ENCODE measurements around the gene PLEKHM3. TPM values are rescaled to one million over a fixed set of nuclear protein-coding genes. Genes with fewer than 3 reads are reported as not detected.
"Not testable (repeated sequence)": the region's sequence is repeated elsewhere in the genome, so short reads cannot be mapped to it uniquely, and the experiment has no call there.

PLEKHM3 gene
- total RNA-seq, 2 donors from 2014 or later = 5.2 to 15.8 TPM

- Mint-ChIP-seq H3K9me3 (no peaks in the 10 kb centered on the region), H3K27ac (no peak overlapping the region), H3K36me3 (peaks cover 0 to 12% of the 10 kb centered on the region in 2 donors)
- DNase-seq (ENCODE audit: low spot score in 2 of 2) = no peak
- no peak for ATAC-seq
These were observed 98.4 kb downstream of the PLEKHM3 start for GRCh38 chr2:207926989-207927300.

DNA sequence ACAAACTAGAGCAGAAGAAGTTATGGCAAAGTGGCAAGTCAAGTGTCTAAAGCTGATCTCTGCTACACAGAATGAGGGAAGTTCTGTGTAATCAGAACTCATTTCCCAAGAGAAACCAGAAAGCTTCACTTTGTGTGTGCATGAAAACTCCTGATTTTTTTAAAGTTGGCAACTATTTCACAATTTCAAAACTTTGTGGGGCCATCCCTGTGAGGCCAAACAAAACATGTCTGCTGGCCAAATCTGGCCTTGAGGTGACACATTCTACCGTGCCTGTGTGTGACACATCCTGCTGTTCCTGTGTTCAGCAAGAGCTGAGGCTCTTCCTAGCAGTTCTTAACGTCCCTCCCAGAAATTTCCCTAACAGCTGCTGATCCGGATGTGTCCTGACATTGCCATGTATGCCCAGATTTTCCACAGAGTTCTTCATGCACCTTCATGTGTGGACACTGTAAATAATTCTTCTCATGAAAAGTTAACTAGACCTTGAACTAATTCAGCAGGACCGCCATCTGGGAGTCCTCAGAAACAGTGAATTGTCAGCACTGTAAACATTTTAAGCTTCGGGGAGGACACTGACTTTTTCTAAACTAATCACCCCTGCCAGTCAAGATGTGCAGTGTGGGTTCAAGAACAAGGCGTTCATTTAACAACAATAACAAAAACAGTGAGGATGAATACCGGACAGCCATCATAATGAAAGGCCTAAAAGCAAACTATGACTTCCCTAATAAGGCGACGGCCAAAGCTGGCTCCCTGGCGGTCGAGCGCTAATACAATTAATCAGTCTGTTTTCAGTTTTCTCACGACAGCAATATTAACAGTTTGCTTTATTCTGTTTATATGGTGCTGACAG is 99.0 kb downstream of the PLEKHM3 start:
- H3K9me3 Mint-ChIP-seq = no peaks in the 10 kb centered on the region
- peaks cover 0 to 12% of the 10 kb centered on the region in 2 donors for H3K36me3 Mint-ChIP-seq
- H3K27ac Mint-ChIP-seq = peak overlapping the region in 1 of 2 donors; percentile 74

GRCh38 chr2:207925601-207926000 is 99.7 kb downstream of the PLEKHM3 start:
- ATAC-seq (no peak), DNase-seq (ENCODE audit: low spot score in 2 of 2) (no peak)
- peak overlapping the region in 1 of 2 donors; percentile 74 for H3K27ac Mint-ChIP-seq
- H3K9me3 Mint-ChIP-seq = no peaks in the 10 kb centered on the region
- H3K36me3 Mint-ChIP-seq = peaks cover 0 to 7% of the 10 kb centered on the region in 2 donors

More for the DNA sequence above, 99.0 kb downstream of the PLEKHM3 start:
- ATAC-seq (peak in 1 of 2 donors; percentile 55), DNase-seq (ENCODE audit: low spot score in 2 of 2) (no peak)

GRCh38 chr2:207921606-207922005 is 103.7 kb downstream of the PLEKHM3 start:
- DNase-seq (ENCODE audit: low spot score in 2 of 2) (no peak), ATAC-seq (no peak)
- peaks cover 0 to 7% of the 10 kb centered on the region in 2 donors for H3K36me3 Mint-ChIP-seq
- no peaks in the 10 kb centered on the region for H3K9me3 Mint-ChIP-seq
- no peak overlapping the region for H3K27ac Mint-ChIP-seq

- Mint-ChIP-seq H3K9me3 (no peaks in the 10 kb centered on the region), H3K27ac (no peak overlapping the region), H3K36me3 (peaks cover 0 to 4% of the 10 kb centered on the region in 2 donors)
- DNase-seq (ENCODE audit: low spot score in 2 of 2) (no peak), ATAC-seq (no peak)
These were observed 104.6 kb downstream of the PLEKHM3 start for GRCh38 chr2:207920721-207921120.

- no peak for ATAC-seq
- no peaks in the 10 kb centered on the region for H3K36me3 Mint-ChIP-seq
- no peaks in the 10 kb centered on the region for H3K9me3 Mint-ChIP-seq
- DNase-seq (ENCODE audit: low spot score in 2 of 2) = no peak
- no peak overlapping the region for H3K27ac Mint-ChIP-seq
These were observed 105.0 kb downstream of the PLEKHM3 start for GRCh38 chr2:207920321-207920720.

GRCh38 chr2:207919164-207919919 is 106.0 kb downstream of the PLEKHM3 start:
- H3K36me3 Mint-ChIP-seq = no peaks in the 10 kb centered on the region
- no peaks in the 10 kb centered on the region for H3K9me3 Mint-ChIP-seq
- no peak overlapping the region for H3K27ac Mint-ChIP-seq
- ATAC-seq (no peak), DNase-seq (ENCODE audit: low spot score in 2 of 2) (no peak)

- ATAC-seq = no peak
- Mint-ChIP-seq H3K27ac (no peak overlapping the region), H3K9me3 (no peaks in the 10 kb centered on the region), H3K36me3 (peaks cover 0 to 7% of the 10 kb centered on the region in 2 donors)
- DNase-seq (ENCODE audit: low spot score in 2 of 2) = no peak
These were observed 110.6 kb downstream of the PLEKHM3 start for GRCh38 chr2:207914716-207915115.

DNA sequence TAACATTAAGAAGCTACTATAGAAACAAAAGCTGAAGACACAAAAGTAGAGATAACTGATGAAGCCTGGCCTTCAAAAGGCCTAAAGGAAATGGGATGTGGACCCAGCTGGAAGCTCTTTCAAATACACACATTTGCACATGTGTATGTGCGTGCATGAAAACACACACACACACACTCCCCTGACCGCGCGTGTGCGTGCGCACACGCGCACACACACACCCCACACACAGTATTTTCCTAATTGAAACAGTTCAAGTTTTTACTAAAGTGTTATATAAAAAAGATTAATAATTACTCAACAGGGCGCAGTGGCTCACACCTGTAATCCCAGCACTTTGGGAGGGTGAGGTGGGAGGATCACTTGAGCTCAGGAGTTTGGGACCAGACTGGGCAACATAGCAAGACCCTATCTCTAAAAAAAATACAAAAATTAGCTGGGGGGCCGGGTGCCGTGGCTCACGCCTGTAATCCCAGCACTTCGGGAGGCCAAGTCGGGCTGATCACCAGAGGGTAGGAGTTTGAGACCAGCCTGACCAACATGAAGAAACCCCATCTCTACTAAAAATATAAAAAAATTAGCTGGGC is 111.5 kb downstream of the PLEKHM3 start:
- Mint-ChIP-seq H3K9me3 (no peaks in the 10 kb centered on the region), H3K27ac (no peak overlapping the region), H3K36me3 (peaks cover 0 to 7% of the 10 kb centered on the region in 2 donors)
- DNase-seq (ENCODE audit: low spot score in 2 of 2) = no peak
- no peak for ATAC-seq

DNA sequence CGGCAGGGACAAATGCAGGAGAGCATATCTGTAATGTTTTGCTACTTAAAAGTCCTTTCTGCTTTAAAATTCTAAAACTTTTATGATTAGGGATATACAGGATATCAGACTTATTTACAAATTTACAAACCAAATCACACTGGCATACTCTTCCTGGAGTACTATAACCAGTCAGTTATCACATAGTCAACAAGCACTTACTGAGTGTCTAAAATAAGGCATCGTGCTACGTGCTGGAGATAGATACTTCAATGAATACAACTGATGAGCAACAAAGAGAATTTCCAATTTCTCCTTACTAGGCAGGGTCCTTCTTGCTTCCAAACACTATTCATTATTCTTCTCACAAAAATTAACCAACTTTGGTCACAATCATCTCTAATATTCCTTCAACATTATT is 113.5 kb downstream of the PLEKHM3 start:
- DNase-seq (ENCODE audit: low spot score in 2 of 2) = no peak
- Mint-ChIP-seq H3K27ac (no peak overlapping the region), H3K9me3 (no peaks in the 10 kb centered on the region), H3K36me3 (peaks cover 0 to 7% of the 10 kb centered on the region in 2 donors)
- ATAC-seq = no peak

DNA sequence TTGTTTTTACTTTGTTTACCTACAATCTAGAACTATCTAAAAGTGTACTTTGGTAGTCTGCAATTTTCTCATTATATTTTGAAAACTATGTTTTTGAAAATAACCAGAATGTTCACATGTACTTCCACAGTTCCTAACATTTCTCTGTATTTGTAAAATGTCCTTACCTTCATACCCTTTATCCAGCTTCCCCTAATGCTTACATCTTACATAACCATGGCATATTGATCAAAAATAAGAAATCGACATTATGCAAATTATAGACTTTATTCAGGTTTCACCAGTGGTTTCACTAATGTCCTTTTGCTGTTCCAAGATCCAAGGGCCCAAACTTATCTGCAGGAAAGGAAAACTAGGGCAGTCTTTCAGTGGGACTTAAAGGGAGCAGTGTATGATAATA is 114.1 kb downstream of the PLEKHM3 start:
- no peak for ATAC-seq
- H3K9me3 Mint-ChIP-seq = no peaks in the 10 kb centered on the region

DNA sequence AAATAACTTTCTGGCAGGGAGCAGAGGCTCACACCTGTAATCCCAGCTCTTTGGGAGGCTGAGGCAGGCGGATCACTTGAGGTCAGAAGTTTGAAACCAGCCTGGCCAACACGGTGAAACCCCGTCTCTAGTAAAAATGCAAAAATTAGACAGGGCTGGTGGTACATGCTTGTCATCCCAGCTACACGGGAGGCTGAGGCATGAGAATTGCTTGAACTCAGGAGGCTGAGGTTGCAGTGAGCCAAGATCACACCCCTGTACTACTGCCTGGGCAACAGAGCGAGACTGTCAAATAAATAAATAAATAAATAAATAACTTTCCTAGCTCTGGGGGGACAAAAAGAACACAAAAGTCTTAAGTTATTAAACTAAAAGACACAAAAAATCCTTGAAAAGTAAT is 118.8 kb downstream of the PLEKHM3 start:
- not testable (repeated sequence) for H3K27ac Mint-ChIP-seq; ATAC-seq; H3K36me3 Mint-ChIP-seq; H3K9me3 Mint-ChIP-seq; DNase-seq (ENCODE audit: low spot score in 2 of 2)

More for the DNA sequence above, 114.1 kb downstream of the PLEKHM3 start:
- peaks cover 0 to 7% of the 10 kb centered on the region in 2 donors for H3K36me3 Mint-ChIP-seq
- no peak overlapping the region for H3K27ac Mint-ChIP-seq
- DNase-seq (ENCODE audit: low spot score in 2 of 2) = no peak

GRCh38 chr2:207905546-207905945 is 119.8 kb downstream of the PLEKHM3 start:
- ATAC-seq = no peak
- H3K27ac Mint-ChIP-seq = no peak overlapping the region
- H3K36me3 Mint-ChIP-seq = no peaks in the 10 kb centered on the region
- DNase-seq (ENCODE audit: low spot score in 2 of 2) = no peak
- no peaks in the 10 kb centered on the region for H3K9me3 Mint-ChIP-seq

- Mint-ChIP-seq H3K36me3 (no peaks in the 10 kb centered on the region), H3K9me3 (no peaks in the 10 kb centered on the region), H3K27ac (no peak overlapping the region)
- DNase-seq (ENCODE audit: low spot score in 2 of 2) = no peak
- peak; percentile 56 to 62 for ATAC-seq
These were observed 122.1 kb downstream of the PLEKHM3 start for GRCh38 chr2:207903236-207903635.

DNA sequence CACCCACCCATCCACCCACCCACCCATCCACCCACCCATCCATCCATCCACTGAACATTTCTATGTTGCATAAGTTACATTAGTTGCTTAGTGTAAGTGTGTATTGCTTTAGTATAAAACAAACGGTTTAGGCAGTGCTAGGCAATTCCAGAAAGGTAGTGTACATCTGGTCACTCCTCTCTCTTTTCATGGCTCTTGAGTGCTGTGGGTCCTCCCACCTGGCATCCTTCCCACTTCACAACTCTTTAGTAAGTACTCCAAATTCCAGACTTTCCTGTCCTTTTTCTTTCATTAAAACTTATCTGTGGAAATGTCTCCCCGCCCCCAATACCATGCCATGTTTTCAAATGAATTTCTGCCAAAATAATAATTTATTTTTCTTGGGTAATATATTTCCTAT is 122.5 kb downstream of the PLEKHM3 start:
- Mint-ChIP-seq H3K9me3 (no peaks in the 10 kb centered on the region), H3K27ac (no peak overlapping the region), H3K36me3 (no peaks in the 10 kb centered on the region)
- ATAC-seq (no peak), DNase-seq (ENCODE audit: low spot score in 2 of 2) (no peak)

- H3K9me3 Mint-ChIP-seq = no peaks in the 10 kb centered on the region
- ATAC-seq = no peak
- no peak for DNase-seq (ENCODE audit: low spot score in 2 of 2)
- H3K36me3 Mint-ChIP-seq = no peaks in the 10 kb centered on the region
- H3K27ac Mint-ChIP-seq = no peak overlapping the region
These were observed 123.5 kb downstream of the PLEKHM3 start for GRCh38 chr2:207901829-207902228.

- Mint-ChIP-seq H3K27ac (no peak overlapping the region), H3K9me3 (no peaks in the 10 kb centered on the region), H3K36me3 (no peaks in the 10 kb centered on the region)
- ATAC-seq (no peak), DNase-seq (ENCODE audit: low spot score in 2 of 2) (no peak)
These were observed 123.9 kb downstream of the PLEKHM3 start for GRCh38 chr2:207901401-207901800.

All from activated naive CD4-positive, alpha-beta T cell treated with anti-CD3 and anti-CD28 coated beads, Interleukin-2, amount 50 U/mL, for 72 hours (primary cell).